ENCODE data around the gene AADACL4. TPM values are rescaled to one million over a fixed set of nuclear protein-coding genes. Genes with fewer than 3 reads are reported as not detected.

Gene AADACL4
- total and polyA plus RNA-seq, 2 of the 8 experiments (the other 6 are each of a cell fraction or from before 2014, with no cell fraction given): 0.08 TPM; not detected in 1

GRCh38 chr1:12615865-12616708, 27.8 kb upstream of the AADACL4 start (continued):
- TF ChIP-seq JUND (IDR thresholded peaks at IDR 0.05; ENCODE audit: low read length): no peak
- TF ChIP-seq SP2 (IDR thresholded peaks at IDR 0.05; ENCODE audit: low read length): no peak
- 0 out of 2 replicates have a peak, but pooled peaks have one; percentile 64 for TF ChIP-seq TCF12 (IDR thresholded peaks at IDR 0.05; ENCODE audit: low read depth, low read length)
- TF ChIP-seq HDAC2 (IDR thresholded peaks at IDR 0.05; ENCODE audit: borderline replicate concordance in 1 of 2, low read depth in 2 of 2, low read length in 2 of 2): peak in 1 of 2 experiments; percentile 15; a peak in 1 of 4 replicates
- TF ChIP-seq CREB1 (IDR thresholded peaks at IDR 0.05): no peak
- TF ChIP-seq CTBP2 (IDR thresholded peaks at IDR 0.05; ENCODE audit: borderline replicate concordance, insufficient read depth, insufficient read length, low read length): peak; percentile 73
- TF ChIP-seq KDM4A (IDR thresholded peaks at IDR 0.05; ENCODE audit: low read depth, low read length, severe bottlenecking): peak; percentile 19

All from H1 (cell line).